Heart right ventricle (tissue), 16 donors: ENCODE data around the gene ECHDC3. TPM values are rescaled to one million over a fixed set of nuclear protein-coding genes. Genes with fewer than 3 reads are reported as not detected.

Experiments used
- ATAC-seq, 8 donors: fragments of 200-7000 bp; cut with Tn5 transposase; one replicate each; pipeline ENCODE4 v1.9.1; 2020; ENCODE audit warnings: mild to moderate bottlenecking in 8 of 8, moderate library complexity in 8 of 8, moderate number of reproducible peaks in 1 of 8
- DNase-seq, 2 donors: peaks; one replicate each; pipeline ENCODE4 v3.0.0-alpha.2; 2020
- H3K27ac ChIP-seq, 10 donors: fragments of 200-600 bp; sonication (generic) in 2 of 10; one replicate each; pipeline versions ENCODE4 v1.5.0 to v1.8.0; 2020 to 2022; ENCODE audit warnings: mild to moderate bottlenecking in 3 of 10
- H3K27me3 ChIP-seq, 7 donors: fragments of 200-600 bp; one replicate each; pipeline ENCODE4 v1.8.0; 2021 to 2022; ENCODE audit warnings: mild to moderate bottlenecking in 2 of 7
- H3K36me3 ChIP-seq, 9 donors: fragments of 200-600 bp; sonication (generic) in 1 of 9; one replicate each; pipeline versions ENCODE4 v1.5.0 to v1.8.0; 2020 to 2022; ENCODE audit warnings: mild to moderate bottlenecking in 2 of 9
- H3K4me1 ChIP-seq, 9 donors: fragments of 200-600 bp; sonication (generic) in 1 of 9; one replicate each; pipeline versions ENCODE4 v1.5.0 to v1.8.0; 2020 to 2022; ENCODE audit warnings: mild to moderate bottlenecking in 4 of 9
- H3K4me3 ChIP-seq, 10 donors: fragments of 200-600 bp; sonication (generic) in 2 of 10; one replicate each; pipeline versions ENCODE4 v1.5.0 to v1.8.0; 2020 to 2022; ENCODE audit warnings: mild to moderate bottlenecking in 7 of 10, moderate library complexity in 2 of 10
- H3K9me3 ChIP-seq, 11 donors: fragments of 200-600 bp in 10 of 11; sonication (generic) in 2 of 11; one replicate each; pipeline versions ENCODE4 v1.5.0 to v1.8.0; 2013 to 2022; ENCODE audit warnings: mild to moderate bottlenecking in 2 of 11, control low read depth in 1 of 11, moderate library complexity in 1 of 11
- WGBS, 2 donors: extraction: QIAGEN DNeasy Blood & Tissue Kit; methylation state at CpG; one replicate each; pipeline ENCODE4 v1.1.7; 2013; ENCODE audit warnings: inconsistent platforms in 1 of 2; 5-methylcytosine and 5-hydroxymethylcytosine counted together
- intact Hi-C, 10 donors: fragments of 100-400 bp; cut with DNase I; formaldehyde crosslinking; loops; one replicate each; pipeline versions ENCODE4 v1.11.1 to v1.14.2; 2022
- polyA plus RNA-seq, 2 donors: library from polyadenylated mRNA; stranded (reverse); fragments of 200-250 nt; gene quantifications; one replicate each; pipeline ENCODE4 v1.2.3, GENCODE V29; 2013
- total RNA-seq, 10 donors: library from RNA; stranded (reverse); fragmentation: NEBNext Ultra II Directional in 3 of 10; extraction: Animal tissue kit (Norgen Biotek cat#: 25700) in 3 of 10; gene quantifications; one replicate each; pipeline versions ENCODE4 v1.2.1 to v1.2.4, GENCODE V29; 2021 to 2023
- TF ChIP-seq, protein P1 (sequence below), 9 donors: fragments of 200-600 bp; sonication (generic) in 2 of 9; IDR thresholded peaks; one replicate each; pipeline versions ENCODE4 v1.5.0 to v1.8.0; 2021 to 2022; ENCODE audit warnings: antibody characterized with exemption in 9 of 9, mild to moderate bottlenecking in 5 of 9, moderate library complexity in 1 of 9
- donor health status: Arrhythmogenic right ventricular cardiomyopathy.
- donor health status: ischemic (EF 13 %, LVEDD 7.1; RV severe dilation, severe dysfunction).
- donor health status: healthy with polysubstance abuse.
- donor health status: DM: no; HTN: yes; CAD: no.
- donor health status: DM: no; HTN: no; CAD: no.
- donor health status: ischemic (EF 25% LVEDD 6.9; RV normal size, moderate dysfunction).
- donor health status: ischemic (EF 25% LVEDD 5.7; RV mildly dilated, moderate dysfunction).
- donor health status: healthy.
- donor health status: DM: yes; HTN: yes; CAD: no.
- donor health status: Ischemic cardiomyopathy.
- donor health status: ischemic (EF 35%, LVEDD 5.7; RV mildly dilated, moderate dysfunction).
- donor health status: nonischemic (EF 11% LVEDD 7.7; RV severe dilation, severe dysfunction).
- donor health status: DM: yes; HTN: yes; CAD: no.
- donor health status: PGD.
- donor health status: ischemic (EF 29% LVEDD 5.4; RV normal size, mild dysfunction).
- donor health status: nonischemic (EF 23%, LVEDD 6.1; RV moderate dilation, normal function).

The ECHDC3 gene
- total and polyA plus RNA-seq, 12 donors = 15.0 to 114 (median 57.1) TPM

DNA sequence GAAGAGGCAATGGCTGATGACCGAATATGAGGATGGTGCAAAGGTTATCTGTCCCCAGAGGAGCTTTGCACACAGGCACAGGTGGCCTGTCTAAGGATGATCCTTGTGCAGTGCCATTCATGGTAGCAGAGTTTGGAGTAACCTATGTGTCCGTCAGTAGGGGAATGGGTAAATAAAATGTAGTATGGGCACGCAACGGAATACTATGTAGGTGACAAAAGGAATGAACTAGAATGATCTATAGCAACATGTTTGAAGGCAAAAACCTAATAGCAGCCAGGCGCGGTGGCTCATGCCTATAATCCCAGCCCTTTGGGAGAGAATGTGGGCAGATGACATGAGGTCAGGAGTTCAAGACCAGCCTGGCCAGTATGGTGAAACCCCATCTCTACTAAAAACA lies 41.6 kb upstream of the ECHDC3 start:
- WGBS, 2 donors = 95 to 97% methylated on average over 6 of the region's 6 CpGs
- Histone ChIP-seq H3K4me1 (peaks cover 0 to 23% (median 0%) of the 10 kb centered on the region in 9 donors), H3K27ac (no peak overlapping the region), H3K9me3 (no peaks in the 10 kb centered on the region), H3K4me3 (no peak overlapping the region), H3K27me3 (no peaks in the 10 kb centered on the region), H3K36me3 (no peaks in the 10 kb centered on the region)
- intact Hi-C loops = no loop called here
- TF ChIP-seq, protein P1, sequence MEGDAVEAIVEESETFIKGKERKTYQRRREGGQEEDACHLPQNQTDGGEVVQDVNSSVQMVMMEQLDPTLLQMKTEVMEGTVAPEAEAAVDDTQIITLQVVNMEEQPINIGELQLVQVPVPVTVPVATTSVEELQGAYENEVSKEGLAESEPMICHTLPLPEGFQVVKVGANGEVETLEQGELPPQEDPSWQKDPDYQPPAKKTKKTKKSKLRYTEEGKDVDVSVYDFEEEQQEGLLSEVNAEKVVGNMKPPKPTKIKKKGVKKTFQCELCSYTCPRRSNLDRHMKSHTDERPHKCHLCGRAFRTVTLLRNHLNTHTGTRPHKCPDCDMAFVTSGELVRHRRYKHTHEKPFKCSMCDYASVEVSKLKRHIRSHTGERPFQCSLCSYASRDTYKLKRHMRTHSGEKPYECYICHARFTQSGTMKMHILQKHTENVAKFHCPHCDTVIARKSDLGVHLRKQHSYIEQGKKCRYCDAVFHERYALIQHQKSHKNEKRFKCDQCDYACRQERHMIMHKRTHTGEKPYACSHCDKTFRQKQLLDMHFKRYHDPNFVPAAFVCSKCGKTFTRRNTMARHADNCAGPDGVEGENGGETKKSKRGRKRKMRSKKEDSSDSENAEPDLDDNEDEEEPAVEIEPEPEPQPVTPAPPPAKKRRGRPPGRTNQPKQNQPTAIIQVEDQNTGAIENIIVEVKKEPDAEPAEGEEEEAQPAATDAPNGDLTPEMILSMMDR (IDR thresholded peaks at IDR 0.05) = no peak
- no peak for ATAC-seq
- DNase-seq = no peak

DNA sequence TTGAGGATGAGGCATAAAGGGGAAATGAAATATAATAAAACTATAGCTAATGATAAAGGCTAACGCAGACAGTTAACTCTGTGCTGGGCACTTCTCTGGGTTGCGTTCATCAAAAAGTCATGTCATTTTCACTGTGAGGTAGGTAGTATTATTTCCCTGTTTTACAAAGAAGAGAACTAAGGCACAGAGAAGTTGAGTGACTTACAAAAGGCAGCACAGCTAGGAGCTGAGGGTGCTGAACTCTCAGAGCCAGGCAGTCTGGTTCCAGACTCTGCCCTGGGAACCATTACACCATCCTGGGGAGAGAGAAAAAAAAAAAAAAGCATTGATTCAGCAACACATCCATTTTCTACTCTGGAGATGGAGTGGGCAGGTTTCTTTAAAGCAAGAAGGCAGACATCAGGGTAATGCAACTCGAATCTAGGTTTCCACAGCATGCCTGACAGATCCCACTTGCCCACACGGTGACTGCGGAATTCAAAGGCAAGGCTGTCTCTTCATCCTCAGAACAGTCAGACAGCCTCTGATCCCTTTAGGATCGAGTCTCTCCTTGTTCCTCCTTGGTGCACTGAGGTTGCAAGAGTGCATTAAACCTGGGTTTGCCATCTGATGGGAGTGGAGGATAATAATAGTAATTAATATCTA lies 40.6 kb upstream of the ECHDC3 start:
- H3K4me3 ChIP-seq = no peak overlapping the region
- no peaks in the 10 kb centered on the region for H3K27me3 ChIP-seq
- no peak overlapping the region for H3K27ac ChIP-seq
- H3K36me3 ChIP-seq = no peaks in the 10 kb centered on the region
- no peaks in the 10 kb centered on the region for H3K9me3 ChIP-seq
- intact Hi-C loops = no loop called here
- no peak for ATAC-seq
- TF ChIP-seq, protein P1 (IDR thresholded peaks at IDR 0.05) = no peak
- H3K4me1 ChIP-seq = peaks cover 0 to 26% (median 0%) of the 10 kb centered on the region in 9 donors
- WGBS, 2 donors = 84 to 90% methylated on average over 6 of the region's 6 CpGs
- DNase-seq = no peak

DNA sequence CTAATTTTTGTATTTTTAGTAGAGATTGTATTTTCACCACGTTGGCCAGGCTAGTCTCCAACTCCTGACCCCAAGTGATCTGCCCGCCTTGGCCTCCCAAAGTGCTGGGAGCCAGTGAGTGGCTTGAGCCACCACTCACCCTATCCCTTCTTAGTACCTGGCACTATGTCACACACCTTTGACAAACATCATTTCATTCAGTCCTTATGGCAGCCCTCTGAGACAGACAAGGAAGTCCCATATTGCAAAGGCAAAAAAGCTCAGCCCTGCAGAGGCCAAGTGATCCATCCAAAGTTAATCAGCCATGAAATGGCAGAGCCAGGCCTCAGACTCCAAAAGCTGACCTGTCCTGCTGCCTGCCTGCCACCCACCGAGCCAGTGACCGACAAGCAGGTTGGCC lies 39.9 kb upstream of the ECHDC3 start:
- H3K4me3 ChIP-seq = no peak overlapping the region
- H3K4me1 ChIP-seq = peaks cover 0 to 26% (median 0%) of the 10 kb centered on the region in 9 donors
- no peaks in the 10 kb centered on the region for H3K27me3 ChIP-seq
- H3K27ac ChIP-seq = no peak overlapping the region
- TF ChIP-seq, protein P1 (IDR thresholded peaks at IDR 0.05) = no peak
- intact Hi-C loops = no loop called here
- H3K36me3 ChIP-seq = no peaks in the 10 kb centered on the region
- H3K9me3 ChIP-seq = no peaks in the 10 kb centered on the region
- WGBS, 2 donors = 89 to 93% methylated on average over 4 of the region's 4 CpGs
- DNase-seq = no peak
- no peak for ATAC-seq

DNA sequence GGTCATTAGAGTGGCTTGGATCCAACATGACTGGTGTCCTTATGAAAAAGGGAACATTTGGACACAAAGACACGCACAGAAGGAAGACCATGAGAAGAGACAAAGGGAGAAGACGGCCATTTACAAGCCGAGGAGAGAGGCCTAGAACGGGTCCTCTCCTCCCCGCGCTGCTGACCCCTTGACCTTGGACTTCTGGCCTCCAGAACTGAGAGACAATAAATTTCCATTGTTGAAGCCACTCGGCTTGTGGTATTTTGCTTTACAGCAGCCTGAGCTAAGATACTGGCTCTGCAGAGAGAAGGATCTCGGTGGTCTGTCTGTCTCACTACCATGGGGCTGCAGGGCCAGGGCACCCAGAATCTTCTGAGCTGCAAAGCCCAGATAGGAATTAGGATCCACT lies 38.1 kb upstream of the ECHDC3 start:
- Histone ChIP-seq H3K4me3 (no peak overlapping the region), H3K9me3 (no peaks in the 10 kb centered on the region), H3K36me3 (no peaks in the 10 kb centered on the region), H3K27me3 (peaks cover 0 to 3% (median 1%) of the 10 kb centered on the region in 7 donors), H3K4me1 (peaks cover 0 to 26% (median 0%) of the 10 kb centered on the region in 9 donors), H3K27ac (no peak overlapping the region)
- 83 to 90% methylated on average over 8 of the region's 8 CpGs for WGBS, 2 donors
- no peak for ATAC-seq
- TF ChIP-seq, protein P1 (IDR thresholded peaks at IDR 0.05) = no peak
- no peak for DNase-seq
- intact Hi-C loops = no loop called here
